ENCODE results near the gene SLC44A1. TPM values are rescaled to one million over a fixed set of nuclear protein-coding genes. Genes with fewer than 3 reads are reported as not detected.

Gene SLC44A1
- total and polyA plus RNA-seq, 2 donors = 11.6 to 13.8 TPM

GRCh38 chr9:105328872-105329718 is 84.6 kb downstream of the SLC44A1 start:
- H3K4me1 ChIP-seq (ENCODE audit: control insufficient read depth in 2 of 2, insufficient read depth in 2 of 2, low read length in 2 of 2) = peaks cover 0 to 2% of the 10 kb centered on the region in 2 donors
- WGBS = 98% methylated on average over 12 of the region's 12 CpGs
- H3K9me3 ChIP-seq (ENCODE audit: control insufficient read depth in 2 of 2, insufficient read depth in 1 of 2, low read length in 1 of 2) = no peaks in the 10 kb centered on the region
- DNase-seq (ENCODE audit: low read depth in 6 of 9, low spot score in 9 of 9) = no peak
- H3K4me3 ChIP-seq (ENCODE audit: low read length in 2 of 2) = no peak overlapping the region
- no peak overlapping the region for H3K27ac ChIP-seq (ENCODE audit: low read depth in 1 of 2, low read length in 1 of 2)
- no peaks in the 10 kb centered on the region for H3K36me3 ChIP-seq (ENCODE audit: control insufficient read depth in 2 of 2, insufficient read depth in 2 of 2, low read length in 1 of 2)
- no peaks in the 10 kb centered on the region for H3K27me3 ChIP-seq (ENCODE audit: control insufficient read depth in 2 of 2, insufficient read depth in 1 of 2, low read length in 1 of 2)

GRCh38 chr9:105329719-105330062 is 85.2 kb downstream of the SLC44A1 start:
- DNase-seq (ENCODE audit: low read depth in 6 of 9, low spot score in 9 of 9) = no peak
- WGBS = 94% methylated on average over 1 of the region's 1 CpG
- H3K4me3 ChIP-seq (ENCODE audit: low read length in 2 of 2) = no peak overlapping the region
- H3K36me3 ChIP-seq (ENCODE audit: control insufficient read depth in 2 of 2, insufficient read depth in 2 of 2, low read length in 1 of 2) = no peaks in the 10 kb centered on the region
- no peak overlapping the region for H3K27ac ChIP-seq (ENCODE audit: low read depth in 1 of 2, low read length in 1 of 2)
- H3K4me1 ChIP-seq (ENCODE audit: control insufficient read depth in 2 of 2, insufficient read depth in 2 of 2, low read length in 2 of 2) = peaks cover 0 to 2% of the 10 kb centered on the region in 2 donors
- H3K9me3 ChIP-seq (ENCODE audit: control insufficient read depth in 2 of 2, insufficient read depth in 1 of 2, low read length in 1 of 2) = no peaks in the 10 kb centered on the region
- no peaks in the 10 kb centered on the region for H3K27me3 ChIP-seq (ENCODE audit: control insufficient read depth in 2 of 2, insufficient read depth in 1 of 2, low read length in 1 of 2)

GRCh38 chr9:105330201-105330600 is 85.8 kb downstream of the SLC44A1 start:
- Histone ChIP-seq H3K36me3 (ENCODE audit: control insufficient read depth in 2 of 2, insufficient read depth in 2 of 2, low read length in 1 of 2) (no peaks in the 10 kb centered on the region), H3K4me3 (ENCODE audit: low read length in 2 of 2) (no peak overlapping the region), H3K4me1 (ENCODE audit: control insufficient read depth in 2 of 2, insufficient read depth in 2 of 2, low read length in 2 of 2) (peaks cover 0 to 2% of the 10 kb centered on the region in 2 donors), H3K9me3 (ENCODE audit: control insufficient read depth in 2 of 2, insufficient read depth in 1 of 2, low read length in 1 of 2) (no peaks in the 10 kb centered on the region), H3K27ac (ENCODE audit: low read depth in 1 of 2, low read length in 1 of 2) (no peak overlapping the region), H3K27me3 (ENCODE audit: control insufficient read depth in 2 of 2, insufficient read depth in 1 of 2, low read length in 1 of 2) (no peaks in the 10 kb centered on the region)
- DNase-seq (ENCODE audit: low read depth in 6 of 9, low spot score in 9 of 9) = no peak

GRCh38 chr9:105330755-105331154 is 86.3 kb downstream of the SLC44A1 start:
- Histone ChIP-seq H3K27me3 (ENCODE audit: control insufficient read depth in 2 of 2, insufficient read depth in 1 of 2, low read length in 1 of 2) (no peaks in the 10 kb centered on the region), H3K4me3 (ENCODE audit: low read length in 2 of 2) (no peak overlapping the region), H3K4me1 (ENCODE audit: control insufficient read depth in 2 of 2, insufficient read depth in 2 of 2, low read length in 2 of 2) (peaks cover 0 to 2% of the 10 kb centered on the region in 2 donors), H3K27ac (ENCODE audit: low read depth in 1 of 2, low read length in 1 of 2) (no peak overlapping the region), H3K36me3 (ENCODE audit: control insufficient read depth in 2 of 2, insufficient read depth in 2 of 2, low read length in 1 of 2) (peaks cover 0 to 3% of the 10 kb centered on the region in 2 donors), H3K9me3 (ENCODE audit: control insufficient read depth in 2 of 2, insufficient read depth in 1 of 2, low read length in 1 of 2) (no peaks in the 10 kb centered on the region)
- DNase-seq (ENCODE audit: low read depth in 6 of 9, low spot score in 9 of 9) = no peak

- H3K9me3 ChIP-seq (ENCODE audit: control insufficient read depth in 2 of 2, insufficient read depth in 1 of 2, low read length in 1 of 2) = no peaks in the 10 kb centered on the region
- H3K27me3 ChIP-seq (ENCODE audit: control insufficient read depth in 2 of 2, insufficient read depth in 1 of 2, low read length in 1 of 2) = no peaks in the 10 kb centered on the region
- peaks cover 0 to 3% of the 10 kb centered on the region in 2 donors for H3K36me3 ChIP-seq (ENCODE audit: control insufficient read depth in 2 of 2, insufficient read depth in 2 of 2, low read length in 1 of 2)
- H3K4me1 ChIP-seq (ENCODE audit: control insufficient read depth in 2 of 2, insufficient read depth in 2 of 2, low read length in 2 of 2) = peaks cover 0 to 2% of the 10 kb centered on the region in 2 donors
- H3K27ac ChIP-seq (ENCODE audit: low read depth in 1 of 2, low read length in 1 of 2) = no peak overlapping the region
- DNase-seq (ENCODE audit: low read depth in 6 of 9, low spot score in 9 of 9) = no peak
- 96% methylated on average over 3 of the region's 3 CpGs for WGBS
- H3K4me3 ChIP-seq (ENCODE audit: low read length in 2 of 2) = no peak overlapping the region
These were observed 86.7 kb downstream of the SLC44A1 start for GRCh38 chr9:105331160-105331559.

GRCh38 chr9:105331755-105332154 is 87.3 kb downstream of the SLC44A1 start:
- Histone ChIP-seq H3K27ac (ENCODE audit: low read depth in 1 of 2, low read length in 1 of 2) (no peak overlapping the region), H3K9me3 (ENCODE audit: control insufficient read depth in 2 of 2, insufficient read depth in 1 of 2, low read length in 1 of 2) (no peaks in the 10 kb centered on the region), H3K36me3 (ENCODE audit: control insufficient read depth in 2 of 2, insufficient read depth in 2 of 2, low read length in 1 of 2) (peaks cover 4 to 7% of the 10 kb centered on the region in 2 donors), H3K4me1 (ENCODE audit: control insufficient read depth in 2 of 2, insufficient read depth in 2 of 2, low read length in 2 of 2) (peaks cover 0 to 2% of the 10 kb centered on the region in 2 donors), H3K27me3 (ENCODE audit: control insufficient read depth in 2 of 2, insufficient read depth in 1 of 2, low read length in 1 of 2) (no peaks in the 10 kb centered on the region), H3K4me3 (ENCODE audit: low read length in 2 of 2) (no peak overlapping the region)
- 100% methylated on average over 1 of the region's 1 CpG for WGBS
- DNase-seq (ENCODE audit: low read depth in 6 of 9, low spot score in 9 of 9) = no peak

- no peak overlapping the region for H3K27ac ChIP-seq (ENCODE audit: low read depth in 1 of 2, low read length in 1 of 2)
- no peaks in the 10 kb centered on the region for H3K9me3 ChIP-seq (ENCODE audit: control insufficient read depth in 2 of 2, insufficient read depth in 1 of 2, low read length in 1 of 2)
- peaks cover 0 to 2% of the 10 kb centered on the region in 2 donors for H3K4me1 ChIP-seq (ENCODE audit: control insufficient read depth in 2 of 2, insufficient read depth in 2 of 2, low read length in 2 of 2)
- H3K27me3 ChIP-seq (ENCODE audit: control insufficient read depth in 2 of 2, insufficient read depth in 1 of 2, low read length in 1 of 2) = no peaks in the 10 kb centered on the region
- 96% methylated on average over 2 of the region's 2 CpGs for WGBS
- no peak overlapping the region for H3K4me3 ChIP-seq (ENCODE audit: low read length in 2 of 2)
- DNase-seq (ENCODE audit: low read depth in 6 of 9, low spot score in 9 of 9) = no peak
- peaks cover 4 to 9% of the 10 kb centered on the region in 2 donors for H3K36me3 ChIP-seq (ENCODE audit: control insufficient read depth in 2 of 2, insufficient read depth in 2 of 2, low read length in 1 of 2)
These were observed 88.0 kb downstream of the SLC44A1 start for GRCh38 chr9:105332471-105332870.

GRCh38 chr9:105333076-105333475 is 88.6 kb downstream of the SLC44A1 start:
- Histone ChIP-seq H3K27ac (ENCODE audit: low read depth in 1 of 2, low read length in 1 of 2) (no peak overlapping the region), H3K4me1 (ENCODE audit: control insufficient read depth in 2 of 2, insufficient read depth in 2 of 2, low read length in 2 of 2) (peaks cover 0 to 2% of the 10 kb centered on the region in 2 donors), H3K9me3 (ENCODE audit: control insufficient read depth in 2 of 2, insufficient read depth in 1 of 2, low read length in 1 of 2) (no peaks in the 10 kb centered on the region), H3K4me3 (ENCODE audit: low read length in 2 of 2) (no peak overlapping the region), H3K27me3 (ENCODE audit: control insufficient read depth in 2 of 2, insufficient read depth in 1 of 2, low read length in 1 of 2) (no peaks in the 10 kb centered on the region), H3K36me3 (ENCODE audit: control insufficient read depth in 2 of 2, insufficient read depth in 2 of 2, low read length in 1 of 2) (peaks cover 4 to 9% of the 10 kb centered on the region in 2 donors)
- WGBS = 100% methylated on average over 1 of the region's 1 CpG
- DNase-seq (ENCODE audit: low read depth in 6 of 9, low spot score in 9 of 9) = no peak

- no peaks in the 10 kb centered on the region for H3K27me3 ChIP-seq (ENCODE audit: control insufficient read depth in 2 of 2, insufficient read depth in 1 of 2, low read length in 1 of 2)
- peaks cover 0 to 2% of the 10 kb centered on the region in 2 donors for H3K4me1 ChIP-seq (ENCODE audit: control insufficient read depth in 2 of 2, insufficient read depth in 2 of 2, low read length in 2 of 2)
- 97% methylated on average over 1 of the region's 1 CpG for WGBS
- H3K36me3 ChIP-seq (ENCODE audit: control insufficient read depth in 2 of 2, insufficient read depth in 2 of 2, low read length in 1 of 2) = peaks cover 4 to 9% of the 10 kb centered on the region in 2 donors
- H3K27ac ChIP-seq (ENCODE audit: low read depth in 1 of 2, low read length in 1 of 2) = no peak overlapping the region
- H3K9me3 ChIP-seq (ENCODE audit: control insufficient read depth in 2 of 2, insufficient read depth in 1 of 2, low read length in 1 of 2) = no peaks in the 10 kb centered on the region
- no peak overlapping the region for H3K4me3 ChIP-seq (ENCODE audit: low read length in 2 of 2)
- DNase-seq (ENCODE audit: low read depth in 6 of 9, low spot score in 9 of 9) = no peak
These were observed 89.4 kb downstream of the SLC44A1 start for GRCh38 chr9:105333811-105334210.

All from thymus (tissue), 11 donors.